NCI-H524 (cell line): Measurements from ENCODE around the gene GRPEL2.
"Not testable (repeated sequence)": the region's sequence is repeated elsewhere in the genome, so short reads cannot be mapped to it uniquely, and the experiment has no call there.

Experiments used
- DNase-seq, 2 experiments: peaks; one replicate each; lab custom pipeline; 2025; lab: John Stamatoyannopoulos, UW

The GRPEL2 gene

DNA sequence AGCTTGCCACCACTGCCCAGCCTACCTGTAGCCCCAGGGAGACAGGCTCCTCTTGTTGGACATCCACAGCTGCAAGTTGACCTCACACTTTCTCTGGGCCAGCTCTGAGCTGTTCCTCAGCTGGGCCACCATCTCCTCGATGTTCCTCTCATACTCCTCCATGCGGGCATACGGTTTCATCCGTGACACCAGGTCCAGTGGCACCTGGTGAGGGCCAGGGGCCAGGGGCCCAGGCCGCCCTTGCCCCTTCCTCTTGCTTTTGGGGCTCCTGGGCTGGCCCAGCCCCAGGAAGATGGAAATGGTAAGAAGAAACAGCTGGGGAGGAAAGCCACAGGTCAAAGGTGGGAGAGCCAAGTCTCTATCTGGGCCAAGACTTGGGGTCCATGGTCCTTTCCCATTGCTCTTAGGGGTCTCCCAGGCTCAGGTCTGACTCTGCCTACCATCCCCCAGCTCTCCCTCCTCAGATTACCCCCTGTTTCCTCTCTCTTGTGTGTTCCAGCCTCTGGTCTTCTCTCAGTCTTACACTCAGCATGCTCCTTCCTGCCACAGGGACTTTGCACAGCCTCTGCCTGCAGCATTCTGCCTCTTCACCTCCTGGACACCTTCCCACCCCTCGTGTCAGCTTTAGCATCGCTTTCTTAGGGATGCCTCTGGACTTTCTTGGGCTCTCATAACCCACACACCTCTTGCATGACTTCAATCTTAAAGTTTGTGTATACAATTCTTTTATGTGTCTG, 31.6 kb downstream of the GRPEL2 start:
- DNase-seq, result no peak

DNA sequence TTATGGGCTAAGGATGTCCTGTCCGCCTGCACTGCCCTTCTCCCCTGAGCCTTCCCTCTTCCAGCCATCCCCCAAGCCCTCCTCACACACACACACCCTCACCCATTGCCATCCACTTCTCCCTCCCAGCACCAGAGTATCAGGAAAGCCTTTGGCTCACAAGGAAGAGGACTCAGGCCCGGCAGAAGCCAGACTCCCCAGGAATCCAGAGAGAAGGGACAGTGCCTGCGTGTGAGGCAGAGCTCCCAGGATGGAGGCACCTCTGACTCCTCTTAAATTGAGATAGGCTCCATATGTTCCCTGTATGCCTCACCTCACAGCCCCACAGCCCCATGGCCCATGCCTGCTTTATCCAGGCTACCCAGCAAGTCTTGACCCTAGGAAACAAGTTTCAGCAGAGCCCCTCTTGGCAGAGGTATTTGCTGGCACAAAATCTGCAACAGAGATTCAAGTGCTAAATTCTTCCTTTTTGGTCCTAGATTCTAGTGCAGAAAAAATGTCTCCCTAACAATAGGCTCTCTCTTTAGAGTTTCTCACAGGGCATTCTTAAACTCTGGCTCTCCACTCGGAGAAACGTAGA, 33.0 kb downstream of the GRPEL2 start:
- DNase-seq, result no peak

DNA sequence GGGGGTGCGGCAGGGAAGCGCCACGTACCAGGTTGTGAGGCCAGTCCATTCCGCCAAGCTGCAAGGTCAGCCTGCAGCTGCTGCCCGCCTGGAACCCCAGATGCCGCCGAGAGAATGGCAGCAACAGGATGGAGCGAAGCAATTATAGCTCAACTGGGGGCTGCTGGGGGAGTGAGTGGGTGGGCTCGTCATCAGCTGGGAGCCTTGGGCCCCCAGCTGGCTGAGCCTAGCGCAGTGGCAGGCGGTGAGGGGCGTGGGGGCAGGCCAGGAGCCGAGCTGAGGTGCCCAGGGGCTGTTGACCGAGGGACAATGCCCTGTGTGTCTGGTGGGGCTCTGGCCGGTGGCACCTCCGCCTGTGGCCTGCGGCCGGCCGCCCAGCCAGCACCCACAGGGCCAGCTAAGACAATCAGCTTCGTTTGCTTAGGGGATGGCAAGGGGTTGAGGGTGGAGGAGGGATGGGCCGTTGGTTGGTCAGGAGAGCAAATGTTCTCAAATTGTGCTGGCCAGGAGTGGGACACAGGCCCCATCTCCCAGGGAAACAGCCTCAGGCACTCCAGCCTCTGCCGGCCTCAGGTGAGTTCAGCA, 34.0 kb downstream of the GRPEL2 start, which contains the start of gene IL17B:
Gene IL17B, minus strand, starts transcription at position 116 of the 585 bp plus-strand sequence. Its CDS starts 67 bp downstream, at position 49.
- DNase-seq, result no peak

DNA sequence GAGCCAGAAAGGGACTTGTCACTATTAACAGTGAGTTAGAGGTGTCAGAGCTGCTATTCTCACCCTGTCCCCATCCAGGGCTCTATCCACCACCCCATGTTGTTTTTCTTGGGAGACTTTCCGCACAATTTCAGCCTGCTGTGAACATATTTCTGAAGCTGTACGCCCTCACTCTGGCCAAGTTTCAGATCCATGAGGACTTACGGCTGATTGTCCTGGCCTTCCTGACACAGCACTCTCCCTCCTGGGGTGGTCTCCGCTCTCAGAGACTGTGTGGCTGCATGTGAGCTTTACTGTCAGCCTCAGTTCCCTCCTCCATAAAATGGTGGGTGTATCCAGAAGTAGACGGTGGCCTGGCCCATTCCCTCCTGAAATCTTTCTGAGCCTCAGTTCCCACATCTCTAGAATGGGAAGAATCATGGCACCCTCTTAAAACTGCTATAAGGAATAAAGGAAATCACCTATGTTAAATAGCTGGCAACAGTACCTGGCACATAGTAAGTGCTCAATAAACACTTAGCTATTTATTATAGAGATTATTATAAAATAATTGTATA, 34.6 kb downstream of the GRPEL2 start:
- DNase-seq, result no peak

DNA sequence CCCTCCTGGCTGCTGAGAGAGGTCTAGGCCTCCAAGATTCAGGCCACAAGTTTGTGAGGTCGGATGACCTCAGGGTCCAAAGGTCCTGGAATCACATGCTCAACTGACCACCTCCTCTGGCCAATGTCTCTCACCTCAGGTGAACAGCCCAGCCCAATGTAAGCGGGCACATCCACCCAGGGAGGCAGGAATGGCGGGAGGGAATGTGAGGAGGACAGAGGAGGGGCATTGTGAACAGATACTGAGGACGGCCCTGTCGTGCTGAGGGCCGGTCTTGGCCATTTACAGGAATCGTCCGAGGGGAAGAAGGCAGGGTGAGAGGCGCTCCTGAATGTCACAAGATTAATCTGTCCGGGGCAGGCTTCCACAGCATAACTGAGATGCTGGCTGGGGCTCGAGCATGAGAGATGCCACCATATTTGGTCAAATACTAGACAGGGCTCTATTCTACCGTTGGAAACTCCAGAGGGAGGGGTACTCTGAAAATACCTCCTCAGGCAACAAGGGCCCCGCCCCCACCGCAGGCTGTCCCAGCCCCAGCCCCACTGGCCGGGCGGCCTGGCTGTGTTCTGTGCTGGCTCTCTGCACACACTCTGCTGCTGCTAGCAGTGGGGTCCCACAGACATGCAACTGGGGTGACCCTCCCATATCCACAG, 35.3 kb downstream of the GRPEL2 start:
- no peak for DNase-seq

DNA sequence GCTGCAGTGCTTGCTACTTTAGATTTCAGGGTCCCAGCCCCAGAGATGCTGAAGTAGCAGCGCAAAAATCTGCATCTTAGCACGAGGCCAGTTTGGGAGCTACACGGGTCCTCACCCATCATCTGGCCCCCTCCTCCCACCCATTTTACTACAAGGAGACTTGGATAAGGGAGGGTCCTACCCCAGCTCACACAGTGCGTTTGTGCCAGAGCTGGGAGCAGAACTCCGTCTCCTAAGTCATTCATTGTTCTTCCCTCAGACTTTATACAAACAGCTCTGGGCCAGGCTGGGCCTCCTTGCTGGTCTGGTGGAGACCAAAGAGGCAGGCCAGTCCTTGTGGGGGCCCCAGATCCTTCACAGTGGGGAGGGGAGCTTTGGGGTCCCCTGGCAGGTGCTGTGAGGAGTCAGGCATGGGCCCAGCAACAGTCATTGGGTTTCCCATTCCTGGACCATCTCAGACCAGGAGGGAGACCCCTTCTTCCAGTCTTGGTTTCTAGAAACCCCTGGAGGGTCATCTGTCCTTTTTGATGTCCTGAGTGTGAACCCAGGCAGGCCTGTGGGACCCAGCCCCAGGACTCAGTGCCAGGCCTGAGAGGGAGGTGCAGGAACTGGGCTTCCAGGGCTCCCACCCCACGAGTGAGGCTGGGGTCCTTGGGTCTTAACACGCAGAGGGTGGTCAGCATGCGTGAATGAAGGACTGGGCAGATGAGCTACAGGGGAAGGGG, 36.1 kb downstream of the GRPEL2 start:
- no peak for DNase-seq

DNA sequence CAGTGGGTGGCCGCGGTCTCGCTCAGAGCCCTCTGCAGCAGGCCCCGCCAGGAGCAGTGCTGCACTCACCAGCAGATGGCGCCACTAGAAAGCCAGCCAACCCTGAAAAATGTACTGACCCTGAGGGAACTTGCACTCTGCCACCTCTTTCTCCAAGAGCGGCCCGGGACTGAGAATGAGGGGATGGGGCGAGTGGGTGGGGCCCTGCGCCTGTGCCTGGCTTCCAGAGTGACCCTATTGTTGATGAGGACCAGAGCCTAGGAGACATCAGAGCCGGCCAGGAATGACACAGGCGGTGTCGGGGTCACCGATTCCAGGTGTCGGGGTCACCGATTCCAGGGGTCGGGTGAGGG, 36.7 kb downstream of the GRPEL2 start:
- peak; percentile 7 to 58 for DNase-seq

DNA sequence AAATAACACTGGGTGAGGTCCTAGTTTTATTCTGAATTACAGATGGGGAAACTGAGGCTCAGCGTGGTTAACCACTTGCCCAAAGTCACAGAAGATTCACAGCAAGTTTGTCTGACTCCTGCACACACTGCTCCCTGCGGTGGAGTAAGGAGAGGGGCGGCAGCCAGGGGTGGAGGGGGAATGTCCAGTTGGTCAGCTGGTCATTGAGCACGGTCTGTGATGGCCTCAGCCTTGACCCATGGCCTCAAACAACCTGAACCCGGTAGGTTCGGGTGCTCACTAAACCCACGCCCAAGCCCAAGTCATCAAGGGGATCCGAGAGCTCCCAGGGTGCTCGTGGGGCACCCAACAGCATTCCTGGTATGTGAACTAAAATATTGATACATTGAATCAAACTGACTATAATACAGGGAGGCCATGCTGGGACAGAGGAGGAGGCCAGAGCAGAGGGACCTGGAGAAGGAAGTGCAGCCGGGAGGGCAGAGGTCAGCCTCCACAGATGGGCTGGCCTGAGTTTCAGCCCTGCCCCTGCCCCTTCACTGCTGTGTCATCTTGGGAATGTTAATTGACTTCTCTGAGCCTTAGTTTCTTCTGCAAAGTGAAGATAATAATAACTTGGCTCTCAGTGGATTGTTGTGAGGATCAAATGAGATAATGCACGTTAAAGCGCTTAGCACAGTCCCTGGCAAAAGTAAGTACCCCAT, 37.4 kb downstream of the GRPEL2 start:
- DNase-seq, result no peak

DNA sequence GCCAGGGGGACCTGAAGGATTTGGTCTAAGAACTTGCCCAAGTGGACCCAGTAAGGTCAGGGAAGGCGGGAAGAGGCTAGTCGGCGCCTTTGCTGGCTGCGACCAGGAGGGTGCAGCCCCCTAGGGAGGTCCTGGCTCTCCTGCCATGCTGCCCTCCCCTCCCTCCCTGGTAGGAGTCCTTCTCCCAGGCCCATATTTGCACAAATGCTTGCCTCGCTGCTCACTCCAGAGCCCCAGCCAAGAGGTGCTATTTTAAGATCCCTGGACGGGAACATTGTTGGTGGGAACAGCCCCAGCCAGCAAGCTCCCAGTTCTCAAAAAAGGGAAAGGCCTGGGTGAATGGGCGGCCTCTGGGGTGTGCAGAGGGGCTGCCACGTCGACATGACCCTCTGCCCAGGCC, 38.1 kb downstream of the GRPEL2 start:
- no peak for DNase-seq

DNA sequence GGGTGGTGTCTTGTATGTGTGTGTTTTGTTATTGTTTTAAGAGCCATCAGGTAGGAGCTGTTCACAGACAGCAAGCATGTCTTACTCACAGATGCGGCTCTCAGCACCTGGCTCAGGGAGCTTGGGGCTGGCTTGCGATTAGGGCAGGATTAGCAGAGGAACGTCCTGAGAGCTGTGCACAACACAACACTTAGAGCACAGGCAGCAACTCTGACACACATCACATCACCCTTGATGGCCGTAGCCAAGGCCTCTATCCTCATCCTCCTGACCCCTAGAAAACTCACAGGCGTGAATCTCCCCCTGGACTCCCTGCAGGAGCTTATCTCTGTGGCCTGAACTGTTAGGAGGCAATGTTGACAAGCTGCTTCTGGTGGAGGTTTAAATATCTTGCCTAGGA, 40.9 kb downstream of the GRPEL2 start:
- DNase-seq, result peak in 1 of 2 experiments; percentile 33

DNA sequence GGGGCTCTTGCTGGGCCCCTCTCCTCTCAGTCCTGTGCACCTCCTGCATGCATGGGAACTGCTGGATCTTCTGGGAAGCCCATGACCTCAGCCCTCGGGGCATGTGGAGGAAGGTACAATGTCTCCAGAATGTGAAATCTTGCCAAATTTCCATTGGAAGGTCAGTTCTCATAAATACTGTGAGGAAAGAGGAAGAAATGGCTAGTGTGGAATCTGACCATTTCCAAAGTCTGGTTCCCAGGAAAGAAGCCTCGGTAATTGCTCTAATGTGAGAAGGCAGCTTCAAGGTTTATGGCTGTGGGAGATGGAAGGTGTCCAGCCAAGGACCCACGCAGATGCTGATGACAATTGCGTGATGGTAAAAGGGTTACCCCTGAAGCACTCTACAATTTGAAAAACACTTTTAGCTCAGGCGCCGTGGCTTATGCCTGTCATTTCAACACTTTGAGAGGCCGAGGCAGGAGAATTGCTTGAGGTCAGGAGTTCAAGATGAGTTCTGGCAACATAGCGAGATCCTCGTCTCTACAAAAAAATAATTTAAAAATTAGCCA, 41.9 kb downstream of the GRPEL2 start:
- DNase-seq, result no peak

DNA sequence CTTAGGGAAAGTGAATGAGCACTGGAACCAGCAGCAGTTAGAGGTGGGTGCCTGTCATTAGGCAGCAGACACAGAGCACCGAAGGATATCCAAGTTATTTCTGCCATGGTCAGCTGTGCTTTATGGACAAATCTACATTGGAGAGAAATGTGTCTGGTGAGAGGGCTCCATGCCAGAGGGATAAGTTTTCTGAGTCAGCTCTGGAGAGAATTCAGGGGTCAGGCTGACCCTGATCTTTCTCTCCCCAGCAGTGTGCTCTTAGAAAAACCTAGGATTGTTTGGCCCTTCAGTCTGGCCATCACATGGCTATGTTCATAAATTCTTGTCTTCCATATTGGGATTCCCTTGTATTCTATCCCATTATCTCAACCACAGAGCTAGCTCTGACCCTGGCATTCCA, 42.7 kb downstream of the GRPEL2 start:
- no peak for DNase-seq

DNA sequence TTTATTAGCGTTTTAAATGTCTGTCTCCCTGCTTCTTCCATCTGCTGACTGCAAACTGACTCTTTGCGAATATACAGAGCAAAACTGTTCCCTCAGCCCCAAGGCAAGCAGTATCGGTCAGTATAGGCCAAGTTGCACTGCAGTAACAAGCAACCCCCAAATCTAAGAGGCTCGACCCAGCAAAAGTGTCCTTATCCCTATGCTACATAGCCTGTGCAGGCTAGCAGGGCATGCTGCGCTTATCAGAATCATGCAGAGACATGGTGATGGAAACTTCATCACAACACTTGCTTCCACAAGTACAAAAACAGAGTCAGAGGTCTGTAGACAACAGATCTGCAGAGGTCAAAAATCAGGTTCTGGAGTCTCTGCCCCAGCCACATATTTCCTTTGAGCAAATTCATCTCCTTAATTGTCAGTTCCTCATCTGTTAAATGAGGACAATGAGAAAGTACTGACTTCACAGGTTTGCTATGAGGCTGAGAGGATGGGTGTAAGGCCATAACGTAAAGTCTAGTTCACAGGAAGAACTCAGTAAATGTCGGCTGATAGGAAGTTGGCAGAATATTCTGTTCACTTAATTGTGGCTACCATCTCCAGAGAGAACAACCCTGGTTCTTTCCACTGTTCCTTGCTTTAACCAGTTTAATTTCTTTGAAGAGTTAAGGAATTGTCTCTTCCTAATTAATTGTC, 43.3 kb downstream of the GRPEL2 start:
- DNase-seq, result no peak

DNA sequence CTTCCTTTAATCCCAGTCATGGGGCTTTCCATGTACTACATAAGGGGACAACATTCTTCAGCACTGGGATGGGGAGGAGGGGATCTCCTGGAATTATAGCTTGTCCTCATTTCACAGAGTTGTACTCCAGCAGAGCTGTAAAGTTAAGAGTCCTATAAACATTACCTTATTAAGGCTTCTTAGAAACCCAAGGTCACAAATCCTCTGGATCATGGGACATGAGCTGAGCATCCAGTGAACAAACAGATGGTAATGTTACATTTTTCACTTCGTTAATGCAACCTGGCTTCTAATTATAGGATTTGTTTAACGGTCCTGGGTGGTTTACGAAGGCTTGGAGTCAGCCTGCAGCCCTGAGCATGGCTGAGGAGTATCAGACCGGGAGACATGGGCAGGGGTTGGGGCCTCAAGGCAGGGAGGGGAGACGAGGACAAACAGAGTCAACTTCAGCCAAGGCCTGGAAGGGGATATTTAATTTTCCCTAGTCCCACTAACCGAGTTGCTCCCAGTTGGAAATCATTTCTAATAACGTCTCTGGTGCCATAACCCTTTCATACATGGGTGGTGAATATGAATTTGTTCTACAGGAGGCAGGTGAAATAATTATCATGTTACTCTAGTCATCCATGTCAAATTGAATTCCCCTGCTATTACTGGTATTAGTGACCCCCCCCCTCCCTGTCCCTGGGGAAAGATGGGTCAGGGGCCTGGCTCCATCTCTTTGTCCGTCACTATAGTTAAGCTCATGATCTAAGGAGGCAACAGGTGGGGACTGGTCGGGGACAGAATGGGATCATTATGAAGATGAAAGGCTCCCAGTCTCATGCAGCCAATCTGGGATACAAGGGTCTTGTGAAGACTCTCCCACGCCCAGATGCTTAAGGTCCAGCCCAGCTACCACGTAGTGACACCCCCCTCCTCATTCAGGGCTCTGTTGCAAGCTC, 44.5 kb downstream of the GRPEL2 start:
- DNase-seq, result peak; percentile 50 to 83

DNA sequence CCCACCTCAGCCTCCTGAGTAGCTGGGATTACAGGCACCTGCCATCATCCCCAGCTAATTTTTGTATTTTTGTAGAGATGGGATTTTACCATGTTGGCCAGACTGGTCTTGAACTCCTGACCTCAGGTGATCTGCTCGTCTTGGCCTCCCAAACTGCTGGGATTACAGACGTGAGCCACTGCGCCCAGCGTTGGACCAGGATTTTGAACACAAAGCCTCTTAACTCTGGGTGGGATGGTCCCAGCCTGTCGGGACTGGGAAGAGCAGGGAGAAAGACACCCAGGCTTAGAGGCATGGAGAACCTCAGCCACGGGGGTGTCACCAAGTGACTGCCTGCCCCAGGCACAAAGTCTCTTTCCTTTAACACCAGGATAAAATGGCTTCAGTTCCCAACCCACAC, 45.8 kb downstream of the GRPEL2 start:
- DNase-seq, result not testable (repeated sequence)

DNA sequence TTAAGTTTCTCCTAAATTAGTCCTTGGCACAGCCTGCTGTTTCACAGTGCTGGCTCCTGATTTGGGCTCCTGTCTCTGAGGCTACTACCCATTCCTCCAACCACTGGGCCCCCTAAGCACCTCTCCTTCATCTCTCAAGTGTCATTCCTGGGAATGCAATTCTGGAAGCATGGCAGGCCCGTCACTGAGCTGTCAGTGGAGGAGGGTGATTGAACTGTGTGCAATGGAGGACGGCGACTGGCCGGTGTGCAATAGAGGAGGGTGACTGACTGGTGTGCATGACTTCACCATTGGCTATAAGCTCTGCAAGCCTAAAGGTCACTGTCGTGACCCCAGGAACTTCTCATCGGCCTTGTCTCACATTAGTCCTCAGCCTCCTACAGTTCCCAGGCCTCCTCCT, 46.2 kb downstream of the GRPEL2 start:
- no peak for DNase-seq

DNA sequence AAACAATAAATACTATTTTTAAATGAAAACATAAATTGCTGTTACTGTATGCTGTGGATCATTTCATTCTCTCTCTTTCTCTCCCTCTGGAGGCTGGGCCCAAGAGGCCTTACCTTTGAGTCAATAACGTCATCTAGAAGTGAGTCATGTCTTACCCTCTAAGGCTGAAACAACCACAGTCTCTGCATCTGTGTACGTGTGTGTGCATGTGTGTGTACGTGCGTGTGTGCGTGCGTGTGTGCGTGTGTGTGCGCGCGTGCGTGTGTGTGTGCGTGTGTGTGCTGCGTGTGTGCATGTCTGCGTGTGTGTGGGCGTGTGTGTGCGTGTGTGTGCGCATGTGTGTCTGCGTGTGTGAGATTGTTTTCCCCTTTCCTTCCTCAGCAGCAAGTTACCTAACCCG, 47.4 kb downstream of the GRPEL2 start:
- DNase-seq, result no peak

DNA sequence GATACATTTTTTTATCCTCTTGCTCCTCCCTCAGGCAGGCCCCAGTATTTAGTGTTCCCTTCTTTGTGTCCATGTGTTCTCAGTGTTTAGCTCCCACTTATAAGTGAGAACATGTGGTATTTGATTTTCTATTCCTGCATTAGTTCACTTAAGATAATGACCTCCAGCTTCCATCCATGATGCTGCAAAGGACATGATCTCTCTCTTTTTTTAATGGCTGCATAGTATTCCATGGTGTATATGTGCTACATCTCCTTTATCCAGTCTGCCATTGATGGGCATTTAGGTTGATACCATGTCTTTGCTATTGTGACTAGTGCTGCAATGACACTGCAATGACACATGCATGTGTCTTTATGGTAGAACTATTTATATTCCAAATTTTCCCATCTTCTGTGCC, 49.7 kb downstream of the GRPEL2 start:
- not testable (repeated sequence) for DNase-seq

DNA sequence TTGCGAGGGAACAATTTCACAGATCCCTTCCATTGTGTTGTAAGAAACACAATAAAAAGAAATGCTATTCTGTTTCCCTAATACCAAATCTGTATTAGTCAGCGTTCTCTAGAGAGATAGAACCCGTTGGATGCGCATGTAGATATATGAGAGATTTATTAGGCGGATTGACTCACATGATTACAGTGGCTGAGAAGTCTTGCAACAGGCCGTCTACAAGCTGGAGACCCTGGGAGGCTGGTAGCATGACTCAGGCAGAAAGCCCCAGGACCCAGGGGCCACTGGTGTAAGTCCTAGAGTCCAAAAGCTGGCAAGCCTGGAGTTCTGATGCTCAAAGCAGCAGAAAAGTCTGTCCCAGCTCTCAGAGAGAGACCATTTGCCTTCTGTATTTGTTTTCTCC, 52.2 kb downstream of the GRPEL2 start:
- no peak for DNase-seq
